COLO668 (cell line): ENCODE data around the gene SERGEF.
"Not testable (repeated sequence)": the region's sequence is repeated elsewhere in the genome, so short reads cannot be mapped to it uniquely, and the experiment has no call there.

Experiments
- DNase-seq: peaks from one replicate; lab custom pipeline; 2025; ENCODE audit not compliant: unreplicated experiment; lab: John Stamatoyannopoulos, UW

SERGEF gene

GRCh38 chr11:18000760-18001159 is 12.1 kb downstream of the SERGEF start:
- no peak for DNase-seq

GRCh38 chr11:18000128-18000527 is 12.7 kb downstream of the SERGEF start:
- not testable (repeated sequence) for DNase-seq

DNA sequence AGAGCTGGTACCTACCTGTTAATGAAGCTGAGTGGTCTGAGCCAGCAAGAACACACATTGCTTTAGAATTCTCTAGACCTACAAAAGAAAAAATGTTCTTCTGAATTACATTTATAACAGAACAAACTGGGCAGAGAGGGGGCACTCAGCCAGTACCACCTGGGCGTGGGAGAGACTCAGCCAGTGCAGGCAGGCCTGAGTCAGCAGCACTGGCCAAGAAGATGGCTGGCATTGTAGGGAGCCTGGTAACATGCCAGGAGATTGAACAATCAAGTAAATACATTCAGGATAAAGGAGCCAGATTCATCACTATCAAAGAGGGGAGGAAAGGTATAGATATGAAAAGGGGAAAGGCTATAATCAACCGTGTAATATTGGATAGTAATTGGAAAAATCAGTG is 19.9 kb downstream of the SERGEF start:
- no peak for DNase-seq

DNA sequence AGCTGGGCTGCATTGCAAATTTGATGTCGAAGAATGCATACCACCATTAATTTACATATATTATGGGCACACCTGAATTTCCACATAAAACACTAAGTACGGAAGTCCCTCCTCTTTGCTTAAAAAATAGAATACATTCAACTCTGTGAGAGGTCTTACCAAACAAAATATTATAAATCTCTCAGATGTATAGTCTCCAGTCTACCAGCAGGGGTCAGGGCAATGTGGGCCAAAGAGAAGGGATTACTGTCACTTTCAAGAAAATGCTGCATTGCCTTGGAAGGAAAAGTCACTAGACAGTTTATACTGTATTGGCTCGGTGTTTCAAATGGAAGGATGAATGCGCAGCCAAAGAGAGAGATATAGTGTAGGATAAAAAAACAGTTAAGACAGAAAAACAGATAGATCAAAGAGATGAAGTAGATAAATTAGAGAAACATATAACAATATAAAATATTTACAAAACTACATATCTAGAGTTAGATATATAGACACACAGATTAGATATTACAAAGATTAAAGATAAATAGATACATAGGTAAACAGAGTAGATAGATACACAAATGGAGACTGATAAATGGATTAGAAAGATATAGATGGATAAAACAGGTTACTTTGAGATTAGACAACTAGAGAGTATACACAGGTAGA is 20.9 kb downstream of the SERGEF start:
- peak; percentile 44 for DNase-seq

DNA sequence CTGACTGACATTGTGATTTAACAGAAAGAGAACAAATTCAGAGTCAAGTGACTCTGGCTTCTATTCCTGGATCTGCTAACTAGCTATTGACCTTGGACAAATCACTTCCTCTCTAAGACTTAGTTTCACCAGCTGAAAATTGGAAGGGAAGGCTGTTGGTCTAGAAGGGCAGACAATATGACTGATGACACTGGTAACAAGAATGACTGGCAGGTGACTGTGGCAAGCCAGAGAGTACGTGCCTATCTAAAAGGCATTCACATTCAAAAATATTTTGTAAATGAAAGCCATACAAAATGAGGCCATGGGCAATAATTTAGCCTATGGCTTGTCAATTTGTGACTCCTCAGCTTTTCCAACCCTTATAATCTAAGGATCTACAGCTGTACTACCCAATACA is 23.5 kb downstream of the SERGEF start:
- DNase-seq: peak; percentile 11

GRCh38 chr11:17988465-17988864 is 24.4 kb downstream of the SERGEF start:
- peak; percentile 91 for DNase-seq

- DNase-seq: no peak
These were observed 25.0 kb downstream of the SERGEF start for GRCh38 chr11:17987826-17988225.

- DNase-seq: no peak
These were observed 26.1 kb downstream of the SERGEF start for GRCh38 chr11:17986711-17987220.

DNA sequence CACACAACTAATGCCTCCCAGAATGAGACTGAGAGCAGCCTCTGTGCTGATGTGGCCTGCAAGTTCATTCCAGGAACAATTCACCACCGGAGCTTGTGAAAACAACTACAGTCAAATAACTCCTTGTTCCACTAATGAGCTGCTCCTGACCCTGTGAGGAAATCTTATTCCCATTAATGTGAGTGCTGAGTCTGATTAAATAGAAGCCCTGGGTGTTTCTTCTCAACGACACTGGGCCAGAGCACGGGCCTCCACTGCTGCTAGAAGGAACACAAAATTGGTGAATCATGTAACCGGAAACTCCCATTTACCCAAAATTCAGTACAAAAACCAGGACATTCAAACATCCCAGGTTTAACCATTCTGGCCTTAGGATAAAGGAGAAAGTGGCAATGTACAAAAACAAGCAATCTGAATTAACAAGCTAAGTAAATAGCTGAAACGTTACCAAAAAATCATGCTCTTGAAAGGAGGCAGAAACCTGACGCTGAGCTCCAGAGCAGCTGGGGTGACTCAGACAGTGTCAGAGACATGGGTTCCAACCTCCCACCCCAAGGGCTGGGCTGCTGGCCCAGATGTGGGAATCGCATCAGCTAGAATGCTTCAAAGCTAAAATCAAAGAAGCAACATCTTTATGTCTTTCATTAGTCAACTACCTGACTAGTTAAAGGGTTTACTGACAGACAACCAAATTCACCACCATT is 26.7 kb downstream of the SERGEF start:
- DNase-seq: peak; percentile 13

DNA sequence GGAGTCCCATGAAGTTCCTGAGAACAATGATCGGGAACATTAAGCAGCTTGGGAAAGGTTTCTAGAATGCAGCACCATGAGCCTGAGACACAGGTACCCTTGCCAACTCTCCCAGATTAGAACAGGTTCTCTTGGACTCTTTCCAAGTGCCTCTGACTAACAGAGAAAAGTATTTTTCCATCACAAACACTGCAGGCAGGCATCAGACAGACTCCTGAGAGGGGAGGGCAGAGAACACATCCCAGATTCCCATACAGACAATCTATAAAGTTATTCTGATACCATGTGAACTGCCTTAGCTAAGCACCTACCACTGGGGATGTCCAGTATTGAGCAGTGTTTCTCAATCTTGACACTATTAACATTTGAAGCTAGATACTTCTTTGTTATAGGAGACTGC is 27.3 kb downstream of the SERGEF start:
- DNase-seq: no peak

DNA sequence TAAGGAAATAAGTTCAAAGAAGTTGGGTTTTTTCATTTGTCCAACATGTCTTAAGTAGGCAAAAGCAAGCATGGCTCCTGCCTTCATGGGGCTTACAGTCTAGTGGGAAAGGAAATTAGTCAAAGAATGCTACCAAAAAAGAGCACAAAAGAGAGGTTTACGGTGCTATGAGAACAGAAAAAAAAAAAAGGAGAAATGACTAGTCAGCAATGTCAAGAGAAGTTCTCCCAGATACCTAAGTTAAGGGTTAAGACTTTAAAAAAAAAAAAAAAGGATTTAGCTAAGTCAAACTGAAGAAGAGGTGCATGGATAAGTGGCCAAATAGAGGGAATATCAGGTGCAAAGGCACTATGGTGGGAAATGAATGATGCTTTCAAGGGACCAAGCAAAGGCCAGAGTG is 29.3 kb downstream of the SERGEF start:
- no peak for DNase-seq

- peak; percentile 37 for DNase-seq
These were observed 33.0 kb downstream of the SERGEF start for GRCh38 chr11:17979770-17980371.

DNA sequence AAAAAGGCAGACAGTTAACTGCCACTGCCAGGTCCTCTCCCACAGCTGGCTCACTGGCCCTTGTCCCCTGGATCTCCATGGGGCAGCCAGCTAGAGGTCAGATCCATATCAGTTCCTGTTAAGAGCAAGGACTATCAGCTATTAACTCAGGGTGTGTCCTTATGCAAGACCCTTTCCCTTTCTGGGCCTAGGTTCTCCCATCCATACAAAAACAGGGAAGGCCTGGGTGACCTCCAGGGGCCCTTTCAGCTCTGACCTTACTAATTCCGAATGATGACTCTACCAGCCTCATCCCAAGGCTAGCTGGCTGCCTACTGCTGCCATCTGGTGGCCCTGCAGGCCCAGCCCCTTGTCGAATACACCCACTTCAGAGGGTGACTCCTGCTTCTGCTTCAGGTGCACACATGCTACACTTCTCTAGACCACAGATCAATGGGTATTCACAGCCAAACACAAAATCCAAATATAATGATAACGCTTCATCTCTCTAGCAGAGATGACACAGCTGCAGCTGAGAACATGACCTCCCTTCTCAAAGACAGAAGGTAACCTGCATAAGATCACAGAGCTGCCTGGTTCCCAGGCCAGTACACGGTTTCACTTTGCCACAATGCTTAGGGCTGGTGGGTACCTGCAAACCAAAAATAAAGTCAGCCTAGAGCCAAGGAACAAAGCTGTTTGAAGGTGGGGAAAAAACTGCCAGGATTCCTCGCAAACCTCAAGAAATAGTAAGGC is 34.1 kb downstream of the SERGEF start:
- peak; percentile 62 for DNase-seq

- no peak for DNase-seq
These were observed 36.2 kb downstream of the SERGEF start for GRCh38 chr11:17976651-17977050.

DNA sequence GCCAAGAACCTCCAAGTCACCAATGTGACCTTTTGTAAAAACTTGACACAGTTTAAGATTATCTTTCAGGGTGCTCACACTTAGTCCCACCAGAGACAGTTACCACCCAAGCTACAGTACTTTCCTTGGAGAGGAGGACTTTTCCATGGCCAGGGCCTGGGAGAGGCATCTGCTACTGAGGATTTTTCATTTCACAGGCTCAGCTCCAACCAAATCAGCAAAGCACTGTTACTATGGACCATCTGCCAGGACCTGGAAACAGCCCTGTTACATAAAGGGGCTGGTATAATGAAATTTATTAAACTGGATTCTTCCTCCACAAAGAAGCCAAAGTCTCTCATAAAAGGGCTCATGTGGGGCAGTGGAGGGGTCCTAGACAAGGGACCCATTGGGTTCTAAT is 38.6 kb downstream of the SERGEF start:
- DNase-seq: no peak

DNA sequence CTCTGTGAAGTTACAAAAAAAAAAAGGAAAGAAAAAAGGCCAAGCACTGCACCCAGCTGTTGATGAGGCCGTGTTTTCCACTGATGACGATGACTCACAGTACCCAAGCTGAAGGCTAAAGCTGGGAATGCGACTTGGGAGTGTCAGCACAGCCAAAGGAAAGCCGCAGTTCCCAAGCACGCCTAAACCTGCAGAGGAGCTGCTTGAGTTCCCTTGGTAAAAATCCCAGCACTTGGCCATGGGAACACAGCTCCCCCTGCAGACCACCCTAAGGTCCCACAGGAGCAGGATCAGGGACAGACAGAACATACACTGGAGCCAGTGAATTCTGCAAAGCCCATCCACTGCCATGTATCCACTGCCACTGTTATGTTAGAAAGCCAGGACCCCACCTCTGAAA is 39.9 kb downstream of the SERGEF start:
- peak; percentile 11 for DNase-seq

DNA sequence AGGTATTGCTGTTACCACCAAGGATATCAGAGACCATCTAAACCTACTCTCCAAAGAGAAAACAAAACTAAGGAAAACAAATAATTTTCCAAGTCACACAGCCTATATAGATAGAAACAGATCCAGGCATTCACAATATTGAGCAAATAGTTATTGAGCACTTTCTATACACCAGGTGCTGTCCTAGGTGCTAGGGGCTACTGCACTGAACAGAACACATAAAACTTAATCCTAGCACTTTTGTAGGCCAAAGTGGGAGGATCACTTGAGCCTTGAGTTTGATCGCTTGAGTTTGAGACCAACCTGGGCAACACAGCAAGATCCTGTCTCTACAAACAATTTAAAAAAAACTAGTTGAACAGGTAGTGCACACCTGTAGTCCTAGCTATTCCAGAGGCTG is 44.6 kb downstream of the SERGEF start:
- no peak for DNase-seq

DNA sequence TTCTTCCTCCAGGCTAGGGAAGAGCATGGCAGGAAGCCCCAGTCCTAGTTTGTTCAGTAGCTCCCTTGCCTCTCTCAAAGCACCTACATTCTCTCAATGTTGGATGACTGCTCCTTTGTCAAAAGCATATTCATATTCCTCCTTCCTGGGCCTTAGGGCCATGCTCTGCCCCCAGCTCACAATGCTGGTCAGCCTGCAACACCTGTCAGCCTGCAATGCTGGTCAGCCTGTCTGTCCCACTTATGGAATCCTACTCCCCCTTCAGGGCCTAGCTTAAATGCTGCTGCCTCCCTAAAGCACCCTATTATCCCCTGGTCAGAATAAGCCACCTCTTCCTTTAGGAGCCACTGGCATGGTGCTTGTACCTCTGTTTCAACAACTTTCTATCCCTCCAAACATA is 45.2 kb downstream of the SERGEF start:
- DNase-seq: no peak

GRCh38 chr11:17960091-17960490 is 52.8 kb downstream of the SERGEF start:
- no peak for DNase-seq

GRCh38 chr11:17958446-17958845 is 54.4 kb downstream of the SERGEF start:
- DNase-seq: no peak

GRCh38 chr11:17954395-17955252 is 58.2 kb downstream of the SERGEF start:
- no peak for DNase-seq
